Mesenchymal stem cell (in vitro differentiated cells and primary cell): ENCODE measurements around the gene PPP6C.

ENCODE experiments used
- DNase-seq: peaks from one replicate; pipeline ENCODE4 v3.0.0-alpha.2; 2013
- H2AFZ ChIP-seq: one replicate; pipeline ENCODE4 v1.6.1; 2013; ENCODE audit warnings: low read depth, mild to moderate bottlenecking, control low read depth, inconsistent platforms, low read length, moderate library complexity
- H2AK5ac ChIP-seq: 2 replicates; pipeline ENCODE4 v1.6.1; 2013; ENCODE audit warnings: low read length, moderate library complexity, mild to moderate bottlenecking, inconsistent platforms; ENCODE audit not compliant: severe bottlenecking
- H2BK120ac ChIP-seq: one replicate; pipeline ENCODE4 v1.6.1; 2013; ENCODE audit warnings: low read depth, mild to moderate bottlenecking, inconsistent platforms, low read length, moderate library complexity
- H2BK12ac ChIP-seq, 2 experiments: one replicate each; pipeline ENCODE4 v1.6.1; 2013; ENCODE audit warnings: inconsistent platforms in 2 of 2, low read length in 2 of 2, mild to moderate bottlenecking in 2 of 2, moderate library complexity in 2 of 2, control low read depth in 1 of 2
- H2BK15ac ChIP-seq: one replicate; pipeline ENCODE4 v1.6.1; 2013; ENCODE audit warnings: mild to moderate bottlenecking, low read depth, inconsistent platforms; ENCODE audit not compliant: poor library complexity, severe bottlenecking
- H2BK5ac ChIP-seq: 2 replicates; pipeline ENCODE4 v1.6.1; 2013; ENCODE audit warnings: low read depth, mild to moderate bottlenecking, low read length, control low read depth, inconsistent platforms; ENCODE audit not compliant: poor library complexity, severe bottlenecking
- H3K14ac ChIP-seq, 2 experiments: one replicate each; pipeline ENCODE4 v1.6.1; 2013; ENCODE audit warnings: inconsistent platforms in 2 of 2, low read length in 2 of 2, control low read depth in 1 of 2, mild to moderate bottlenecking in 1 of 2, moderate library complexity in 1 of 2
- H3K18ac ChIP-seq, 2 experiments: one replicate each; pipeline ENCODE4 v1.6.1; 2013; ENCODE audit warnings: inconsistent platforms in 2 of 2, low read length in 2 of 2, control low read depth in 1 of 2, low read depth in 1 of 2, mild to moderate bottlenecking in 1 of 2
- H3K23ac ChIP-seq, 2 experiments: one replicate each; pipeline ENCODE4 v1.6.1; 2013; ENCODE audit warnings: inconsistent platforms in 2 of 2, low read length in 2 of 2, mild to moderate bottlenecking in 2 of 2, moderate library complexity in 2 of 2, control low read depth in 1 of 2
- H3K27ac ChIP-seq: 2 replicates; pipeline ENCODE4 v1.5.1; 2013; ENCODE audit warnings: mild to moderate bottlenecking, moderate library complexity, low read length, control low read depth, inconsistent platforms; ENCODE audit not compliant: poor library complexity, severe bottlenecking
- H3K27me3 ChIP-seq, 2 experiments: 2 replicates each; pipeline versions ENCODE4 v1.6.1 to v1.7.0; 2013; ENCODE audit warnings: low read length in 2 of 2, mild to moderate bottlenecking in 2 of 2, moderate library complexity in 2 of 2, control low read depth in 1 of 2, inconsistent platforms in 1 of 2; ENCODE audit not compliant: control insufficient read depth in 1 of 2, insufficient read depth in 1 of 2
- H3K36me3 ChIP-seq, 2 experiments: 2 replicates each; pipeline versions ENCODE4 v1.6.1 to v1.7.0; 2013; ENCODE audit warnings: low read length in 2 of 2, control low read depth in 1 of 2, inconsistent platforms in 1 of 2, low read depth in 1 of 2, mild to moderate bottlenecking in 1 of 2; ENCODE audit not compliant: insufficient read depth in 2 of 2, control insufficient read depth in 1 of 2
- H3K4ac ChIP-seq, 2 experiments: one replicate each; pipeline ENCODE4 v1.6.1; 2013; ENCODE audit warnings: inconsistent platforms in 2 of 2, low read length in 2 of 2, mild to moderate bottlenecking in 2 of 2, moderate library complexity in 2 of 2, control low read depth in 1 of 2, low read depth in 1 of 2
- H3K4me1 ChIP-seq: 2 replicates; pipeline ENCODE4 v1.6.1; 2013; ENCODE audit warnings: low read depth, low read length, control low read depth; ENCODE audit not compliant: control insufficient read depth, insufficient read depth
- H3K4me2 ChIP-seq: 2 replicates; pipeline ENCODE4 v1.6.1; 2013; ENCODE audit warnings: low read length, mild to moderate bottlenecking, inconsistent platforms; ENCODE audit not compliant: poor library complexity, severe bottlenecking
- H3K4me3 ChIP-seq, 2 experiments: 2 replicates each; pipeline versions ENCODE4 v1.5.1 to v1.7.0; 2013; ENCODE audit warnings: low read length in 2 of 2, mild to moderate bottlenecking in 2 of 2, control low read depth in 1 of 2, low read depth in 1 of 2; ENCODE audit not compliant: insufficient read depth in 1 of 2
- H3K79me1 ChIP-seq: replicated peaks from 2 replicates; pipeline ENCODE4 v1.6.1; 2013; ENCODE audit warnings: mild to moderate bottlenecking, control low read depth, low read length, inconsistent platforms; ENCODE audit not compliant: poor library complexity, severe bottlenecking
- H3K9ac ChIP-seq: 2 replicates; pipeline ENCODE4 v1.7.0; 2013; ENCODE audit warnings: mild to moderate bottlenecking, low read length, moderate library complexity
- H3K9me3 ChIP-seq: 2 replicates; pipeline ENCODE4 v1.7.0; 2013; ENCODE audit warnings: mild to moderate bottlenecking, low read length; ENCODE audit not compliant: control insufficient read depth
- H4K8ac ChIP-seq: one replicate; pipeline ENCODE4 v1.6.1; 2013; ENCODE audit warnings: inconsistent platforms, mild to moderate bottlenecking, low read length, moderate library complexity
- H4K91ac ChIP-seq: one replicate; pipeline ENCODE4 v1.6.1; 2013; ENCODE audit warnings: mild to moderate bottlenecking, low read length, inconsistent platforms
- WGBS: methylation state at CpG from one replicate; pipeline ENCODE4 v1.1.7; 2013; ENCODE audit warnings: mixed read lengths; 5-methylcytosine and 5-hydroxymethylcytosine counted together

Gene PPP6C

DNA sequence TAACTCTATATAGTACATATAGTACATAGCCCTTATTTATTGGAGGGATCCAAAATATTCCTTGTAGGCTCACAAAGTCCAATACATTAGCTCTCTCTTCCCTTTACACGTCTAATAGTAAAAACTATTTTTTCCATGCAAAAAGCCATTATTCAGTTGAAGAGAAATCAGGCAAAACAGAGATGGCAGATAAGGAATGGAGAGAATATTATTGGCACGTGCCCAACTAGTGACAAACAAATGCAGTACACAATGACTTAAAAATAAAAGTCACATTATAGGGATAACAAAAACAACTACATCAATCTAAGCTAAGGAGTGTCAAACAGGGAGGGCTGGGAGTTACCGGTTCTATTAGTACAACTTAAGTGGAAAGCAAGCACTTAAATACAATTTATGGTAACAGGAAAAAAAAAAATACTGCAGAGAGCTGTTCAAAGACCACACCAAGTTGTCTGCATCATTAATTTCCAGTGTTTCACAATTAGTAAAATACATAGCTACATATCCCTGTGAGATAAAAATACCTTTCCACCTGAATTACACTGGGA, 42.1 kb downstream of the PPP6C start:
- H2BK120ac ChIP-seq = no peak overlapping the region
- peaks cover 13% of the 10 kb centered on the region for H3K79me1 ChIP-seq
- H2BK15ac ChIP-seq = no peak overlapping the region
- no peak overlapping the region for H4K91ac ChIP-seq
- H4K8ac ChIP-seq = no peak overlapping the region
- H2AFZ ChIP-seq = no peak overlapping the region
- H3K4ac ChIP-seq = no peak overlapping the region
- H2AK5ac ChIP-seq = no peak overlapping the region
- H3K36me3 ChIP-seq = peaks cover 16 to 44% of the 10 kb centered on the region in 2 experiments
- WGBS = 86% methylated on average over 1 of the region's 3 CpGs
- no peaks in the 10 kb centered on the region for H3K27me3 ChIP-seq
- no peak overlapping the region for H3K18ac ChIP-seq
- H3K27ac ChIP-seq = no peak overlapping the region
- no peak overlapping the region for H3K4me2 ChIP-seq
- no peak overlapping the region for H2BK12ac ChIP-seq
- no peak overlapping the region for H2BK5ac ChIP-seq
- DNase-seq = no peak
- H3K4me3 ChIP-seq = no peak overlapping the region
- no peak overlapping the region for H3K9ac ChIP-seq
- H3K14ac ChIP-seq = no peak overlapping the region
- no peak overlapping the region for H3K23ac ChIP-seq
- peaks cover 3% of the 10 kb centered on the region for H3K4me1 ChIP-seq
- no peaks in the 10 kb centered on the region for H3K9me3 ChIP-seq

DNA sequence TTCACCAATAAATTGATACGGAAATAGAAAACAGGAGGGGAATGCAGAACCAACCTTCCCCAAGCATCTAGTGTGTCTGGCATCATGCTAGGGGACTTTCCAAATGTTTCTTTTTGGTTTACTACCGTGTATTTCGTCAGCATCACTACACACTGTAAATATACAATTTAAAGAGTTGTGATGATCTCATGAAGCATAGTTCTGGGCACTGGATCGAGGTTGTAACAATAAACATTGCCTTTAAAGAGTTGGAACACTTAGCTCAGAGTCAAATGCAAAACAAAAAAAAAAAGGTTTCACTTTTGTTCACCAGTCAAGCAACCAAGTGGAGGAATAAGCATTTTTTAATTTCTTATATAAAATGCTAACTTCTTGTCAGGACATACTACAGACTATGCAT, 43.4 kb downstream of the PPP6C start:
- peaks cover 12% of the 10 kb centered on the region for H3K79me1 ChIP-seq
- DNase-seq = peak; percentile 91
- no peak overlapping the region for H3K4me3 ChIP-seq
- peaks cover 10 to 32% of the 10 kb centered on the region in 2 experiments for H3K36me3 ChIP-seq
- H3K9me3 ChIP-seq = no peaks in the 10 kb centered on the region
- no peak overlapping the region for H2BK120ac ChIP-seq
- H4K8ac ChIP-seq = no peak overlapping the region
- H4K91ac ChIP-seq = no peak overlapping the region
- H3K4me2 ChIP-seq = no peak overlapping the region
- no peak overlapping the region for H2AFZ ChIP-seq
- H3K23ac ChIP-seq = no peak overlapping the region
- no peak overlapping the region for H2BK5ac ChIP-seq
- H2BK12ac ChIP-seq = no peak overlapping the region
- no peaks in the 10 kb centered on the region for H3K27me3 ChIP-seq
- H3K9ac ChIP-seq = peak overlapping the region; percentile 26
- no peak overlapping the region for H2AK5ac ChIP-seq
- no peak overlapping the region for H3K18ac ChIP-seq
- 29% methylated on average over 2 of the region's 4 CpGs for WGBS
- no peak overlapping the region for H3K27ac ChIP-seq
- no peak overlapping the region for H2BK15ac ChIP-seq
- H3K4ac ChIP-seq = no peak overlapping the region
- peaks cover 3% of the 10 kb centered on the region for H3K4me1 ChIP-seq
- H3K14ac ChIP-seq = no peak overlapping the region

GRCh38 chr9:125145425-125145824, 44.2 kb downstream of the PPP6C start:
- DNase-seq = no peak
- H3K4ac ChIP-seq = no peak overlapping the region
- peaks cover 9% of the 10 kb centered on the region for H3K79me1 ChIP-seq
- H3K27ac ChIP-seq = no peak overlapping the region
- no peak overlapping the region for H2BK12ac ChIP-seq
- no peak overlapping the region for H2BK5ac ChIP-seq
- H3K4me3 ChIP-seq = no peak overlapping the region
- H3K4me1 ChIP-seq = peaks cover 3% of the 10 kb centered on the region
- H2AFZ ChIP-seq = no peak overlapping the region
- H3K27me3 ChIP-seq = no peaks in the 10 kb centered on the region
- H2AK5ac ChIP-seq = no peak overlapping the region
- H3K4me2 ChIP-seq = no peak overlapping the region
- H3K9me3 ChIP-seq = no peaks in the 10 kb centered on the region
- H4K91ac ChIP-seq = no peak overlapping the region
- H3K18ac ChIP-seq = no peak overlapping the region
- WGBS = 94% methylated on average over 3 of the region's 4 CpGs
- H4K8ac ChIP-seq = no peak overlapping the region
- no peak overlapping the region for H3K23ac ChIP-seq
- no peak overlapping the region for H2BK120ac ChIP-seq
- H3K36me3 ChIP-seq = peaks cover 2 to 24% of the 10 kb centered on the region in 2 experiments
- no peak overlapping the region for H3K14ac ChIP-seq
- no peak overlapping the region for H2BK15ac ChIP-seq
- H3K9ac ChIP-seq = no peak overlapping the region

DNA sequence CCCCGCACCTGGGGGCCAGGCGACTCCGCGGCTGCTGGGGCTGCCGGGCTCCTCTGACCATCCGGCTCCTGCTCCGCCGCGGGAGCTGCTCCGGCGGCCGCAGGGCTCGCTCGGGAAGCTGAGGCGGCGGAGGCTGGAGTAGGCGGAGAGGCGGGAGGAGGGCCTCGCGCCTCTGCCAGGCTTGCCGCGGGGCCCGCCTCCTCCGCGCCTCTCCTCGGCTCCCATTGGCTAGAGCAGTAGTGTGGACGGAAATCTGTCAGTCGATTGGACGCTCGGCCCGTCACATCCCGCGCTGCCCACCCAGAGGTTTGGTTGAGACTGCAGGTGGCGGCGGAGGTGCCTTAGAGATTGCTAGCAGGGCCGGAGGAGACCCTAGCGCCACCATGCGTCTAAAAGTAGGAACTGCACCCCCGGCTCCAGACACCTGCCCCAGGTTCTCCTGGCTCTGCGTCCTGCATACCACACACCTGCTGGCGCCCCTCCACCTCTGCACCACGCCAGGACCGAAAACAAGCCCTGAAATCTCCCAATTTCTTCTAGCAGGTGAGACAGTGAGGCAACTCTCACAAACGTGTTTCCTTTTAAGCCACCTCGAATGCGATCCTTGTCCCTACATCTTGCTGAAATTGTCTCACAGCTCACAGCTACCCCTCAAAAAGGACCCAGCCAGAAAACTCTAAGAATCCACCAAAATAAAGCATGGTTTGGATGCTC, 46.1 kb downstream of the PPP6C start, which contains the start of gene SCAI:
TSS of gene SCAI (minus strand) at position 152 of the 714 bp plus-strand sequence. CDS start at position 61, 91 bp downstream.
- H2BK120ac ChIP-seq = no peak within 1 kb of the TSS
- under 1% methylated on average over 42 of the region's 46 CpGs for WGBS
- H3K36me3 ChIP-seq = peaks cover 3 to 5% of the 10 kb centered on the region in 2 experiments
- H3K27me3 ChIP-seq = no peaks in the 10 kb centered on the region
- peak within 1 kb of the TSS; percentile 2 to 6 for H3K18ac ChIP-seq
- peak within 1 kb of the TSS; percentile 76 for H3K4me2 ChIP-seq
- peak within 1 kb of the TSS; percentile 80 to 83 for H3K4me3 ChIP-seq
- H3K4ac ChIP-seq = peak within 1 kb of the TSS in 1 of 2 experiments; percentile 32
- peak within 1 kb of the TSS; percentile 79 for H3K9ac ChIP-seq
- H3K9me3 ChIP-seq = no peaks in the 10 kb centered on the region
- H2BK5ac ChIP-seq = no peak within 1 kb of the TSS
- peak within 1 kb of the TSS; percentile 47 for H4K8ac ChIP-seq
- H3K27ac ChIP-seq = no peak within 1 kb of the TSS
- H2BK15ac ChIP-seq = peak within 1 kb of the TSS; percentile 78
- peaks cover 3% of the 10 kb centered on the region for H3K4me1 ChIP-seq
- H3K23ac ChIP-seq = peak within 1 kb of the TSS in 1 of 2 experiments; percentile 24
- H4K91ac ChIP-seq = no peak within 1 kb of the TSS
- H3K79me1 ChIP-seq = peaks cover 15% of the 10 kb centered on the region
- DNase-seq = peak; percentile 99
- no peak within 1 kb of the TSS for H2AK5ac ChIP-seq
- peak within 1 kb of the TSS; percentile 67 for H2AFZ ChIP-seq
- H3K14ac ChIP-seq = peak within 1 kb of the TSS in 1 of 2 experiments; percentile 48
- H2BK12ac ChIP-seq = no peak within 1 kb of the TSS
